Measurements from ENCODE around the gene TRIM66. TPM values are rescaled to one million over a fixed set of nuclear protein-coding genes. Genes with fewer than 3 reads are reported as not detected.

Gene TRIM66
- polyA plus RNA-seq, 4 donors: 1.4 to 6.0 (median 4.0) TPM

GRCh38 chr11:8698917-8699441, 16.5 kb upstream of the TRIM66 start:
- H3K9me3 ChIP-seq (ENCODE audit: control insufficient read depth in 2 of 2, insufficient read depth in 1 of 2, low read depth in 1 of 2, low read length in 1 of 2): no peaks in the 10 kb centered on the region
- 74 to 94% (median 83%) methylated on average over 10 to 11 of the region's 11 CpGs for WGBS, 3 donors
- no peak overlapping the region for H3K4me3 ChIP-seq (ENCODE audit: low read depth in 1 of 3, low read length in 3 of 3)
- H3K4me1 ChIP-seq (ENCODE audit: control insufficient read depth in 3 of 3, insufficient read depth in 2 of 3, low read depth in 1 of 3, low read length in 2 of 3): no peaks in the 10 kb centered on the region
- no peak for DNase-seq
- peaks cover 5 to 83% (median 6%) of the 10 kb centered on the region in 3 donors for H3K36me3 ChIP-seq (ENCODE audit: control insufficient read depth in 3 of 3, insufficient read depth in 2 of 3, low read depth in 1 of 3, low read length in 3 of 3)
- FAIRE-seq: no peak
- H3K27me3 ChIP-seq (ENCODE audit: control insufficient read depth in 3 of 3, insufficient read depth in 3 of 3, low read length in 3 of 3): no peaks in the 10 kb centered on the region
- H3K27ac ChIP-seq (ENCODE audit: low read depth in 1 of 3, low read length in 2 of 3): peak overlapping the region in 1 of 3 donors; percentile 3

GRCh38 chr11:8698379-8698851, 15.9 kb upstream of the TRIM66 start:
- H3K27me3 ChIP-seq (ENCODE audit: control insufficient read depth in 3 of 3, insufficient read depth in 3 of 3, low read length in 3 of 3): no peaks in the 10 kb centered on the region
- no peaks in the 10 kb centered on the region for H3K4me1 ChIP-seq (ENCODE audit: control insufficient read depth in 3 of 3, insufficient read depth in 2 of 3, low read depth in 1 of 3, low read length in 2 of 3)
- H3K27ac ChIP-seq (ENCODE audit: low read depth in 1 of 3, low read length in 2 of 3): no peak overlapping the region
- H3K36me3 ChIP-seq (ENCODE audit: control insufficient read depth in 3 of 3, insufficient read depth in 2 of 3, low read depth in 1 of 3, low read length in 3 of 3): peaks cover 5 to 84% (median 6%) of the 10 kb centered on the region in 3 donors
- peak; percentile 30 to 48 for DNase-seq
- FAIRE-seq: no peak
- WGBS, 3 donors: 69 to 75% (median 75%) methylated on average over 5 of the region's 5 CpGs
- no peak overlapping the region for H3K4me3 ChIP-seq (ENCODE audit: low read depth in 1 of 3, low read length in 3 of 3)
- H3K9me3 ChIP-seq (ENCODE audit: control insufficient read depth in 2 of 2, insufficient read depth in 1 of 2, low read depth in 1 of 2, low read length in 1 of 2): no peaks in the 10 kb centered on the region

- FAIRE-seq (no peak), DNase-seq (no peak)
- H3K27ac ChIP-seq (ENCODE audit: low read depth in 1 of 3, low read length in 2 of 3): no peak overlapping the region
- peaks cover 3 to 82% (median 10%) of the 10 kb centered on the region in 3 donors for H3K36me3 ChIP-seq (ENCODE audit: control insufficient read depth in 3 of 3, insufficient read depth in 2 of 3, low read depth in 1 of 3, low read length in 3 of 3)
- WGBS, 3 donors: 90 to 93% (median 91%) methylated on average over 3 of the region's 3 CpGs
- no peaks in the 10 kb centered on the region for H3K9me3 ChIP-seq (ENCODE audit: control insufficient read depth in 2 of 2, insufficient read depth in 1 of 2, low read depth in 1 of 2, low read length in 1 of 2)
- no peaks in the 10 kb centered on the region for H3K27me3 ChIP-seq (ENCODE audit: control insufficient read depth in 3 of 3, insufficient read depth in 3 of 3, low read length in 3 of 3)
- no peak overlapping the region for H3K4me3 ChIP-seq (ENCODE audit: low read depth in 1 of 3, low read length in 3 of 3)
- no peaks in the 10 kb centered on the region for H3K4me1 ChIP-seq (ENCODE audit: control insufficient read depth in 3 of 3, insufficient read depth in 2 of 3, low read depth in 1 of 3, low read length in 2 of 3)
These were observed 14.6 kb upstream of the TRIM66 start for GRCh38 chr11:8697054-8697453.

GRCh38 chr11:8694137-8694536, 11.7 kb upstream of the TRIM66 start:
- no peaks in the 10 kb centered on the region for H3K9me3 ChIP-seq (ENCODE audit: control insufficient read depth in 2 of 2, insufficient read depth in 1 of 2, low read depth in 1 of 2, low read length in 1 of 2)
- H3K4me1 ChIP-seq (ENCODE audit: control insufficient read depth in 3 of 3, insufficient read depth in 2 of 3, low read depth in 1 of 3, low read length in 2 of 3): peaks cover 0 to 4% (median 0%) of the 10 kb centered on the region in 3 donors
- peak overlapping the region in 1 of 3 donors; percentile 21 for H3K27ac ChIP-seq (ENCODE audit: low read depth in 1 of 3, low read length in 2 of 3)
- H3K36me3 ChIP-seq (ENCODE audit: control insufficient read depth in 3 of 3, insufficient read depth in 2 of 3, low read depth in 1 of 3, low read length in 3 of 3): peaks cover 3 to 63% (median 10%) of the 10 kb centered on the region in 3 donors
- no peak for FAIRE-seq
- H3K27me3 ChIP-seq (ENCODE audit: control insufficient read depth in 3 of 3, insufficient read depth in 3 of 3, low read length in 3 of 3): no peaks in the 10 kb centered on the region
- DNase-seq: no peak
- no peak overlapping the region for H3K4me3 ChIP-seq (ENCODE audit: low read depth in 1 of 3, low read length in 3 of 3)
- 72 to 84% (median 77%) methylated on average over 5 of the region's 5 CpGs for WGBS, 3 donors

GRCh38 chr11:8693555-8693954, 11.1 kb upstream of the TRIM66 start:
- Histone ChIP-seq H3K4me1 (ENCODE audit: control insufficient read depth in 3 of 3, insufficient read depth in 2 of 3, low read depth in 1 of 3, low read length in 2 of 3) (peaks cover 0 to 4% (median 0%) of the 10 kb centered on the region in 3 donors), H3K36me3 (ENCODE audit: control insufficient read depth in 3 of 3, insufficient read depth in 2 of 3, low read depth in 1 of 3, low read length in 3 of 3) (peaks cover 3 to 57% (median 10%) of the 10 kb centered on the region in 3 donors), H3K27me3 (ENCODE audit: control insufficient read depth in 3 of 3, insufficient read depth in 3 of 3, low read length in 3 of 3) (no peaks in the 10 kb centered on the region), H3K9me3 (ENCODE audit: control insufficient read depth in 2 of 2, insufficient read depth in 1 of 2, low read depth in 1 of 2, low read length in 1 of 2) (no peaks in the 10 kb centered on the region), H3K4me3 (ENCODE audit: low read depth in 1 of 3, low read length in 3 of 3) (no peak overlapping the region), H3K27ac (ENCODE audit: low read depth in 1 of 3, low read length in 2 of 3) (peak overlapping the region in 1 of 3 donors; percentile 21)
- WGBS, 3 donors: 87 to 96% (median 94%) methylated on average over 7 of the region's 7 CpGs
- DNase-seq (no peak), FAIRE-seq (no peak)

GRCh38 chr11:8693010-8693551, 10.6 kb upstream of the TRIM66 start:
- FAIRE-seq (no peak), DNase-seq (no peak)
- H3K36me3 ChIP-seq (ENCODE audit: control insufficient read depth in 3 of 3, insufficient read depth in 2 of 3, low read depth in 1 of 3, low read length in 3 of 3): peaks cover 3 to 55% (median 10%) of the 10 kb centered on the region in 3 donors
- H3K9me3 ChIP-seq (ENCODE audit: control insufficient read depth in 2 of 2, insufficient read depth in 1 of 2, low read depth in 1 of 2, low read length in 1 of 2): no peaks in the 10 kb centered on the region
- no peaks in the 10 kb centered on the region for H3K27me3 ChIP-seq (ENCODE audit: control insufficient read depth in 3 of 3, insufficient read depth in 3 of 3, low read length in 3 of 3)
- 89 to 96% (median 91%) methylated on average over 6 of the region's 6 CpGs for WGBS, 3 donors
- H3K27ac ChIP-seq (ENCODE audit: low read depth in 1 of 3, low read length in 2 of 3): no peak overlapping the region
- peaks cover 0 to 4% (median 2%) of the 10 kb centered on the region in 3 donors for H3K4me1 ChIP-seq (ENCODE audit: control insufficient read depth in 3 of 3, insufficient read depth in 2 of 3, low read depth in 1 of 3, low read length in 2 of 3)
- H3K4me3 ChIP-seq (ENCODE audit: low read depth in 1 of 3, low read length in 3 of 3): no peak overlapping the region

GRCh38 chr11:8692417-8692816, 10.0 kb upstream of the TRIM66 start:
- Histone ChIP-seq H3K27ac (ENCODE audit: low read depth in 1 of 3, low read length in 2 of 3) (no peak overlapping the region), H3K9me3 (ENCODE audit: control insufficient read depth in 2 of 2, insufficient read depth in 1 of 2, low read depth in 1 of 2, low read length in 1 of 2) (no peaks in the 10 kb centered on the region), H3K4me3 (ENCODE audit: low read depth in 1 of 3, low read length in 3 of 3) (no peak overlapping the region), H3K36me3 (ENCODE audit: control insufficient read depth in 3 of 3, insufficient read depth in 2 of 3, low read depth in 1 of 3, low read length in 3 of 3) (peaks cover 2 to 50% (median 10%) of the 10 kb centered on the region in 3 donors), H3K27me3 (ENCODE audit: control insufficient read depth in 3 of 3, insufficient read depth in 3 of 3, low read length in 3 of 3) (no peaks in the 10 kb centered on the region), H3K4me1 (ENCODE audit: control insufficient read depth in 3 of 3, insufficient read depth in 2 of 3, low read depth in 1 of 3, low read length in 2 of 3) (peaks cover 0 to 6% (median 4%) of the 10 kb centered on the region in 3 donors)
- WGBS, 3 donors: 69 to 74% (median 72%) methylated on average over 3 of the region's 3 CpGs
- no peak for DNase-seq
- FAIRE-seq: no peak

- no peak overlapping the region for H3K4me3 ChIP-seq (ENCODE audit: low read depth in 1 of 3, low read length in 3 of 3)
- H3K36me3 ChIP-seq (ENCODE audit: control insufficient read depth in 3 of 3, insufficient read depth in 2 of 3, low read depth in 1 of 3, low read length in 3 of 3): peaks cover 2 to 45% (median 14%) of the 10 kb centered on the region in 3 donors
- H3K4me1 ChIP-seq (ENCODE audit: control insufficient read depth in 3 of 3, insufficient read depth in 2 of 3, low read depth in 1 of 3, low read length in 2 of 3): peaks cover 0 to 6% (median 4%) of the 10 kb centered on the region in 3 donors
- no peak overlapping the region for H3K27ac ChIP-seq (ENCODE audit: low read depth in 1 of 3, low read length in 2 of 3)
- FAIRE-seq (no peak), DNase-seq (no peak)
- WGBS, 3 donors: 86 to 99% (median 94%) methylated on average over 6 of the region's 6 CpGs
- no peaks in the 10 kb centered on the region for H3K27me3 ChIP-seq (ENCODE audit: control insufficient read depth in 3 of 3, insufficient read depth in 3 of 3, low read length in 3 of 3)
- no peaks in the 10 kb centered on the region for H3K9me3 ChIP-seq (ENCODE audit: control insufficient read depth in 2 of 2, insufficient read depth in 1 of 2, low read depth in 1 of 2, low read length in 1 of 2)
These were observed 9.1 kb upstream of the TRIM66 start for GRCh38 chr11:8691601-8692000.
